B cell (primary cell): ENCODE data around the gene TUBB4A. TPM values are rescaled to one million over a fixed set of nuclear protein-coding genes. Genes with fewer than 3 reads are reported as not detected.

ENCODE experiments used
- ATAC-seq: fragments of 200-7000 bp; cut with Tn5 transposase; one replicate; pipeline ENCODE4 v1.10.0; 2021; ENCODE audit warnings: low read depth, mild to moderate bottlenecking, moderate number of reproducible peaks, moderate library complexity
- CTCF ChIA-PET: fragments of 350-600 bp; sonication (Branson Sonifier 250); formaldehyde crosslinking; loops from one replicate; lab custom pipeline; 2021; ENCODE audit warnings: antibody characterized with exemption, inconsistent platforms; lab: Charles Lee
- POLR2A ChIA-PET: fragments of 350-600 bp; sonication (Branson Sonifier 250); formaldehyde crosslinking; loops from one replicate; lab custom pipeline; 2021; ENCODE audit warnings: antibody characterized with exemption; lab: Charles Lee
- DNase-seq: peaks from one replicate; pipeline ENCODE4 v3.0.0; 2013
- H2AFZ ChIP-seq: 2 replicates; pipeline ENCODE4 v1.6.1; 2012; ENCODE audit warnings: mild to moderate bottlenecking, low read depth, low read length; ENCODE audit not compliant: insufficient read depth, poor library complexity, severe bottlenecking
- H3K27ac ChIP-seq, 2 donors: 1 replicate in 1 of 2; 2 replicates in 1 of 2; pipeline ENCODE4 v1.5.1; 2012 to 2013; ENCODE audit warnings: low read length in 2 of 2, mild to moderate bottlenecking in 2 of 2, moderate library complexity in 1 of 2
- H3K27me3 ChIP-seq, 4 experiments: fragments of 200-600 bp in 1 of 4; sonication (generic) in 1 of 4; replicated peaks in 1 of 4; 1 replicate in 2 of 4; 2 replicates in 2 of 4; pipeline versions ENCODE4 v1.6.1 to v1.7.0; 2013 to 2016; ENCODE audit warnings: low read length in 3 of 4, mild to moderate bottlenecking in 2 of 4, mixed read lengths in 1 of 4, moderate library complexity in 1 of 4; ENCODE audit not compliant: insufficient read depth in 4 of 4, control insufficient read depth in 3 of 4; ENCODE audit errors: control extremely low read depth in 1 of 4
- H3K36me3 ChIP-seq, 2 experiments: replicated peaks in 1 of 2; 1 replicate in 1 of 2; 2 replicates in 1 of 2; pipeline versions ENCODE4 v1.6.1 to v1.7.1; 2013; ENCODE audit warnings: low read length in 1 of 2; ENCODE audit not compliant: insufficient read depth in 2 of 2, control insufficient read depth in 1 of 2; ENCODE audit errors: control extremely low read depth in 1 of 2, extremely low read depth in 1 of 2
- H3K4me1 ChIP-seq, 2 donors: fragments of 200-600 bp in 1 of 2; sonication (generic) in 1 of 2; 1 replicate in 1 of 2; 2 replicates in 1 of 2; pipeline versions ENCODE4 v1.5.1 to v1.6.1; 2013 to 2017; ENCODE audit warnings: low read length in 2 of 2; ENCODE audit not compliant: control insufficient read depth in 2 of 2, insufficient read depth in 2 of 2
- H3K4me2 ChIP-seq: replicated peaks from 2 replicates; pipeline ENCODE3; 2012; ENCODE audit warnings: mild to moderate bottlenecking, low read depth, low read length; ENCODE audit not compliant: poor library complexity, severe bottlenecking
- H3K4me3 ChIP-seq, 5 experiments: fragments of 200-600 bp in 1 of 5; sonication (generic) in 1 of 5; 1 replicate in 3 of 5; 2 replicates in 2 of 5; pipeline versions ENCODE4 v1.5.1 to v1.7.0; 2011 to 2016; ENCODE audit warnings: low read length in 4 of 5, mild to moderate bottlenecking in 4 of 5, low read depth in 2 of 5, control low read depth in 1 of 5, moderate library complexity in 1 of 5; ENCODE audit not compliant: insufficient read depth in 1 of 5; ENCODE audit errors: control extremely low read depth in 1 of 5, extremely low read depth in 1 of 5
- H3K79me2 ChIP-seq: fragments of 200-600 bp; sonication (generic); one replicate; pipeline ENCODE4 v1.6.0; 2016; ENCODE audit warnings: low read length; ENCODE audit not compliant: control insufficient read depth, insufficient read depth
- H3K9ac ChIP-seq: fragments of 200-600 bp; sonication (generic); 2 replicates; pipeline ENCODE4 v1.6.1; 2017; ENCODE audit warnings: mild to moderate bottlenecking, low read length, moderate library complexity
- H3K9me3 ChIP-seq, 3 donors: one replicate each; pipeline versions ENCODE4 v1.6.1 to v1.7.1; 2013; ENCODE audit warnings: low read length in 2 of 3; ENCODE audit not compliant: control insufficient read depth in 2 of 3, insufficient read depth in 1 of 3; ENCODE audit errors: control extremely low read depth in 1 of 3
- H4K20me1 ChIP-seq: 2 replicates; pipeline ENCODE4 v1.6.0; 2012; ENCODE audit warnings: mild to moderate bottlenecking, low read length; ENCODE audit not compliant: insufficient read depth, control insufficient read depth, poor library complexity, severe bottlenecking
- H3K27ac Mint-ChIP-seq: one replicate; pipeline ENCODE4 v1.8.0; 2021; ENCODE audit warnings: mixed read lengths
- H3K27me3 Mint-ChIP-seq: one replicate; pipeline ENCODE4 v1.8.0; 2021; ENCODE audit warnings: mixed read lengths
- H3K4me1 Mint-ChIP-seq: one replicate; pipeline ENCODE4 v1.8.0; 2021; ENCODE audit warnings: mixed read lengths
- H3K4me3 Mint-ChIP-seq: one replicate; pipeline ENCODE4 v1.8.0; 2021; ENCODE audit warnings: mixed read lengths
- H3K9me3 Mint-ChIP-seq: one replicate; pipeline ENCODE4 v1.8.0; 2022; ENCODE audit warnings: mixed read lengths; ENCODE audit not compliant: insufficient read depth
- CTCF ChIP-seq: fragments of 200-600 bp; IDR thresholded peaks from one replicate; pipeline ENCODE4 v1.8.0; 2022; ENCODE audit warnings: antibody characterized with exemption, mild to moderate bottlenecking
- EZH2 ChIP-seq: IDR thresholded peaks from 2 replicates; pipeline ENCODE4 v1.6.1; 2012; ENCODE audit warnings: borderline replicate concordance, low read depth, mild to moderate bottlenecking, moderate library complexity, low read length; ENCODE audit not compliant: insufficient read depth, poor library complexity, severe bottlenecking
- WGBS: methylation state at CpG from one replicate; pipeline ENCODE4 v1.1.5; 2013; ENCODE audit warnings: missing lambda C conversion rate; ENCODE audit not compliant: insufficient coverage; 5-methylcytosine and 5-hydroxymethylcytosine counted together
- intact Hi-C: fragments of 100-400 bp; cut with micrococcal nuclease; formaldehyde crosslinking; loops from one replicate; pipeline ENCODE4 v1.10.0; 2022
- polyA plus RNA-seq: library from polyadenylated mRNA; depleted of rRNA; stranded (reverse); fragments of >200 nt; gene quantifications from 2 replicates; pipeline ENCODE4 v1.2.3, GENCODE V29; 2012
- total RNA-seq, 2 donors: library from RNA; stranded (reverse); fragments of 120-200 nt in 1 of 2; gene quantifications; 1 replicate in 1 of 2; 2 replicates in 1 of 2; pipeline versions ENCODE4 v1.2.3 to v1.2.4, GENCODE V29; 2013 to 2022

TUBB4A gene
- total and polyA plus RNA-seq, 2 donors (not counting 1 experiment from before 2014, with no cell fraction given), result 3.9 to 21.9 TPM

DNA sequence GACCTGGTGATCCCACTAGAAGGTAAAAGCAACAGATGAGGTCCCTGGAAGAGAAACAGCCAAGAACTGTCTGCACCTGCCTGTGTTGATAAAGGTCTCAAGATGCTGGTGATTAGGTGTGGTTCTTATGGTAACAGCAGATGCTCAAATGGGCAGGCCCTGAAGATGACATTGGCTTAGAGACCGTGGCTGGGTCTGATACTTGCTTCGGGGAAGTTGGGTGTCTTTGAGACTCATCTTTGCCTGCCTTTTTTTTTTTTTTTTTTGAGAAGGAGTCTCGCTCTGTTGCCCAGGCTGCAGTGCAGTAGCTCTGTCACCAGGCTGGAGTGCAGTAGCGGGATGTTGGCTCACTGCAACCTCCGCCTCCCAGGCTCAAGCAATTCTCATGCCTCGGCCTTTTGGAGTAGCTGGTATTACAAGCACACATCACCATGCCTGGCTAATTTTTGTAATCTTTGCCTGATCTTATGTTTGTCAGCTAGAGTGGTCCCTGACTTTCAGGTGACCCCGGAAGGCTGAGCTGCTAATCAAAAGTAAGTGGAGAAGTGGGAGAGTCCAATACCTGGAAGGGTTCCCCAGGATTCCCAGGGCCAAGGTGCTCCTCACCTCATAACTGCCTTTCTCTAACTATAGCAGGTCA, 50.4 kb downstream of the TUBB4A start:
- H3K27me3 ChIP-seq, result no peaks in the 10 kb centered on the region
- Mint-ChIP-seq H3K27ac (no peak overlapping the region), H3K9me3 (no peaks in the 10 kb centered on the region), H3K4me3 (no peak overlapping the region), H3K4me1 (no peaks in the 10 kb centered on the region), H3K27me3 (no peaks in the 10 kb centered on the region)
- no peak overlapping the region for H2AFZ ChIP-seq
- no peak overlapping the region for H3K4me2 ChIP-seq
- H3K4me1 ChIP-seq, result no peaks in the 10 kb centered on the region
- TF ChIP-seq EZH2 (no peak), CTCF (no peak)
- no peaks in the 10 kb centered on the region for H4K20me1 ChIP-seq
- H3K9ac ChIP-seq, result no peak overlapping the region
- H3K9me3 ChIP-seq, result peaks cover 0 to 26% (median 9%) of the 10 kb centered on the region in 3 donors
- no peaks in the 10 kb centered on the region for H3K79me2 ChIP-seq
- intact Hi-C loops, result no loop called here
- POLR2A ChIA-PET, result no interaction called here
- CTCF ChIA-PET, result no interaction called here
- H3K27ac ChIP-seq, result no peak overlapping the region
- 89% methylated on average over 4 of the region's 7 CpGs for WGBS
- no peak for ATAC-seq
- DNase-seq, result no peak
- no peak overlapping the region for H3K4me3 ChIP-seq
- peaks cover 0 to 8% of the 10 kb centered on the region in 2 experiments for H3K36me3 ChIP-seq

DNA sequence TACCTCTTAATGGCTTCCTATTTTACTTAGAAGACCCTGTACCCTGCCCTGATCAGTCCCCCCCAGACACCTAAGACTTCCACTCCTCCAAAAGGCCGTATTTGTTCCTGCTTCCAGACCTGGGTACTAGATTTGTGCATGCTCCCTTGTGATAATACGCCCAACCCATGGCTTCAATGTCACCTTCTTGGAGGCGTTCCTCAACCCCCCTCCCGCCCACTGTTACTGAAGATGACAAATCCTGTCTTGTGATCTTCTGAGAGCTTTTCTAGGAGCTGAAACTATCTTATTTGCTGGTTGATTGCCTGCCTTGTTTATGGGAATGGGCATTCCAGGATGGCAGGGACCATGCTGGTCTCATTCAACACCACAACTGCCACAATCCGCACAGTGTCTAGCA, 51.9 kb downstream of the TUBB4A start:
- Histone ChIP-seq H3K9ac (no peak overlapping the region), H3K36me3 (peaks cover 0 to 8% of the 10 kb centered on the region in 2 experiments), H3K4me2 (no peak overlapping the region), H2AFZ (no peak overlapping the region), H3K27me3 (no peaks in the 10 kb centered on the region), H3K79me2 (no peaks in the 10 kb centered on the region), H3K4me1 (no peaks in the 10 kb centered on the region), H3K27ac (no peak overlapping the region), H4K20me1 (no peaks in the 10 kb centered on the region), H3K4me3 (no peak overlapping the region), H3K9me3 (peaks cover 0 to 29% (median 9%) of the 10 kb centered on the region in 3 donors)
- H3K4me1 Mint-ChIP-seq, result no peaks in the 10 kb centered on the region
- POLR2A ChIA-PET, result no interaction called here
- ATAC-seq (no peak), DNase-seq (no peak)
- intact Hi-C loops, result no loop called here
- TF ChIP-seq CTCF, result no peak
- no peak for TF ChIP-seq EZH2
- no peak overlapping the region for H3K4me3 Mint-ChIP-seq
- WGBS, result 91% methylated on average over 1 of the region's 5 CpGs
- H3K27ac Mint-ChIP-seq, result no peak overlapping the region
- H3K27me3 Mint-ChIP-seq, result no peaks in the 10 kb centered on the region
- CTCF ChIA-PET, result no interaction called here
- no peaks in the 10 kb centered on the region for H3K9me3 Mint-ChIP-seq
